ENCODE data around the gene STAM. TPM values are rescaled to one million over a fixed set of nuclear protein-coding genes. Genes with fewer than 3 reads are reported as not detected.
A peak's percentile ranks its signal among the peaks of the same experiment; 100 is the strongest.

The STAM gene
- 10 to 100 TPM; 24.5 to 29.9 TPM for total RNA-seq

GRCh38 chr10:17643755-17644484 is at the start of gene STAM:
Gene STAM, plus strand, starts transcription at chr10:17644151. Its CDS starts 189 bp downstream, at chr10:17644340.
- peaks cover 3% of the 10 kb centered on the region for H3K9me3 Mint-ChIP-seq
- peak; percentile 94 for DNase-seq
- intact Hi-C loops (cut with micrococcal nuclease): loop anchor here (1.0 to 5.0 kb wide), 7 partner anchors 27 to 1015 kb away; partner anchors contain the start of genes ARL5B, HACD1, RSU1 and ST8SIA6
- peaks cover 19% of the 10 kb centered on the region for H3K36me3 Mint-ChIP-seq
- H3K27ac Mint-ChIP-seq: peak within 1 kb of the TSS; percentile 99
- H3K4me3 Mint-ChIP-seq: peak within 1 kb of the TSS; percentile 95
- H3K4me1 Mint-ChIP-seq (ENCODE audit: low read depth): peaks cover 53% of the 10 kb centered on the region
- POLR2A ChIA-PET: interaction anchor here (0.7 to 2.0 kb wide), 12 partner anchors 13 to 1015 kb away, joined by 3 to 10 read pairs (median 4); partner anchors contain the start of gene HACD1
- CTCF ChIA-PET: interaction anchor here (1.0 to 2.0 kb wide), 13 partner anchors 8 to 267 kb away, joined by 3 to 8 read pairs (median 4); partner anchors contain the start of gene HACD1
- H3K27me3 Mint-ChIP-seq: no peaks in the 10 kb centered on the region

DNA sequence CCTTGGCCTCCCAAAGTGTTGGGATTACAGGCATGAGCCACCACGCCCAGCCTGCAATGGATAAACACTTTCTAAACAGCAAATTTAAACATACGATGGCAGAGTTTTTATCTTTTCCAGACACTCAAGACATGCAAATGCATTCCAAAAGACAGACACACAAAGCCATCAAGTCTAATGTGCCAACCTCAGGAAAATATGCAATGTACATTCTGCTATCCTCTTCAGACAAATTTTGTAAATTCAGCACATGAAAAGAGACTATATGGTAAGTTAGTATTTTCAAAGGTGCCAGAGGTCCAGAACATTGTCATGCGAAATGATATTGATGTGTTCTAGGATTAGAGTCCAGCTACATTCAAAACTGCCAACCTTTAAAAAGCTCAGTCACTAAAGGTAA is 46.6 kb upstream of the STAM start:
- no peaks in the 10 kb centered on the region for H3K27me3 Mint-ChIP-seq
- POLR2A ChIA-PET: no interaction called here
- no peak overlapping the region for H3K4me3 Mint-ChIP-seq
- H3K27ac Mint-ChIP-seq: no peak overlapping the region
- H3K9me3 Mint-ChIP-seq: no peaks in the 10 kb centered on the region
- CTCF ChIA-PET: interaction anchor here (1.0 to 2.0 kb wide), 2 partner anchors 9 to 11 kb away, joined by 4 to 8 read pairs; no protein-coding TSS in a partner anchor
- DNase-seq: no peak
- H3K36me3 Mint-ChIP-seq: no peaks in the 10 kb centered on the region
- H3K4me1 Mint-ChIP-seq (ENCODE audit: low read depth): no peaks in the 10 kb centered on the region
- intact Hi-C loops (cut with micrococcal nuclease): no loop called here

DNA sequence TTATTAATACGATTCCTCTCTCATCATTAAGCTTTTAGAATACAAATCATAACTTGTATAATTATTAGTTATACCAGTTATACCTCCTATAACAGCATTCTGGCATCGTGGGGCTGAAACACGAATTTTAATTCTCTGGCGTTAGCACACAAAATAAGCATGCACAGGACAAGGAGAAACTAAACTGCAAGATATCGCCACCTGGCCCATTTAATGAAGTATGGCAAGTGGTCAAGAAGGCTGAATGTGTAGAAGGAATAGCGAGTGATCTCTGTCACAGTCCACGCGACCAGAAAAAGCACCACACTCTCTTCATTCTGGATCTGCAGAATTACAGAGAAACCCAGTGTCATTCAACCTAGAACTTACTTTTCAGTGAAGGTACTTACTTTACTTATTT is 44.9 kb upstream of the STAM start:
- Mint-ChIP-seq H3K27me3 (no peaks in the 10 kb centered on the region), H3K36me3 (no peaks in the 10 kb centered on the region), H3K4me1 (ENCODE audit: low read depth) (no peaks in the 10 kb centered on the region), H3K9me3 (no peaks in the 10 kb centered on the region), H3K27ac (no peak overlapping the region), H3K4me3 (no peak overlapping the region)
- ChIA-PET POLR2A (no interaction called here), CTCF (interaction anchor here (0.7 kb wide), 1 partner anchor 146 kb away, joined by 4 read pairs; no protein-coding TSS in a partner anchor)
- DNase-seq: no peak
- intact Hi-C loops (cut with micrococcal nuclease): no loop called here

GRCh38 chr10:17605936-17606335 is 38.0 kb upstream of the STAM start:
- ChIA-PET POLR2A (no interaction called here), CTCF (interaction anchor here (0.7 to 4.1 kb wide), 6 partner anchors 9 to 315 kb away, joined by 3 to 24 read pairs (median 6); partner anchors contain the start of gene STAM)
- no peak overlapping the region for H3K27ac Mint-ChIP-seq
- H3K9me3 Mint-ChIP-seq: no peaks in the 10 kb centered on the region
- intact Hi-C loops (cut with micrococcal nuclease): loop anchor here (2.0 to 5.0 kb wide), 2 partner anchors 267 to 611 kb away; no protein-coding TSS in a partner anchor
- H3K27me3 Mint-ChIP-seq: no peaks in the 10 kb centered on the region
- DNase-seq: no peak
- H3K36me3 Mint-ChIP-seq: no peaks in the 10 kb centered on the region
- no peaks in the 10 kb centered on the region for H3K4me1 Mint-ChIP-seq (ENCODE audit: low read depth)
- H3K4me3 Mint-ChIP-seq: no peak overlapping the region

DNA sequence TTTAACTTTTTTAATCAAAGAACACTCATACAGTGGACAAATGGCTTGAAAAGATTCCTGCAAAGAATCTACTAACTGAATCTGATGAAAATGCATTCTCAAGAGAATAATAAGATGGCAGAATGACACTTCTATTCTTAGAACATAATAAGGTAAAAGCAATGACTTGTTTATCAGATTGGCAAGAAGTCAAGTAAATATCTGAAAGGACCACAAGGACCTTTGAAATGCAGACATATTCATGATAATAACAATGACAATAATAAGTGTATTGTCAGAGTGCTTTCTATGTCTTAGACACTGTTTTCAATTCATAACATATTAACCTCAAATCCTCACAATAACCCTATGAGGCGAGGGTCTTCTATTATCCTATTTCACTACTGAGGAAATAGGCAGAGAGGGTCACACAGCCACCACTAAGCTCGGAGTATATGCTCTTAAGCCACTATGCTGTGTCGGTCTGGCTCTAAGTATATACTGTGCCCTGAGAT is 37.4 kb upstream of the STAM start:
- no peak for DNase-seq
- ChIA-PET CTCF (interaction anchor here (1.0 to 4.1 kb wide), 5 partner anchors 10 to 138 kb away, joined by 3 to 24 read pairs (median 7); partner anchors contain the start of gene STAM), POLR2A (no interaction called here)
- H3K4me1 Mint-ChIP-seq (ENCODE audit: low read depth): no peaks in the 10 kb centered on the region
- no peak overlapping the region for H3K27ac Mint-ChIP-seq
- H3K36me3 Mint-ChIP-seq: no peaks in the 10 kb centered on the region
- no peaks in the 10 kb centered on the region for H3K27me3 Mint-ChIP-seq
- no peaks in the 10 kb centered on the region for H3K9me3 Mint-ChIP-seq
- intact Hi-C loops (cut with micrococcal nuclease): loop anchor here (1.0 to 5.0 kb wide), 4 partner anchors 137 to 611 kb away; no protein-coding TSS in a partner anchor
- H3K4me3 Mint-ChIP-seq: no peak overlapping the region

DNA sequence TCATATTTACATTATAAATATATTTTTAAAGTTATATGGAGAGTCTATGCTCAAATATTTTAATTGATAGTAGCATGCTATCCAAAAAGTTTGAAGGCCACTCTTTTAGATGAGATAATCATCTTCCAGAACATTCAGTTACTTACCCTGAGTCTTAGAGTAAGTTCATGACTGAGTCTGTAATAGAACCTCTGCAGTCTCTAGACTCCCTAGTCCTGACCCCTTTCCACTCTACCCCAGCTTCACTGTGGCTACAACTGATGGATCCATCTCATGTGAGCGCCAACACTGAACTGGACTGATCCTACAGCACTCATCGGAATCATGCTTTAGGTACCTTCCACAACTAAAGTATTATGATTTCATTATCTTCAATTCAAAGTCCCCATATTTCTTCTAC is 36.9 kb upstream of the STAM start:
- DNase-seq: no peak
- ChIA-PET CTCF (interaction anchor here (1.4 to 4.1 kb wide), 2 partner anchors 37 to 137 kb away, joined by 7 to 24 read pairs; partner anchors contain the start of gene STAM), POLR2A (no interaction called here)
- Mint-ChIP-seq H3K27ac (no peak overlapping the region), H3K9me3 (no peaks in the 10 kb centered on the region), H3K27me3 (no peaks in the 10 kb centered on the region), H3K4me3 (no peak overlapping the region), H3K36me3 (no peaks in the 10 kb centered on the region), H3K4me1 (ENCODE audit: low read depth) (no peaks in the 10 kb centered on the region)
- intact Hi-C loops (cut with micrococcal nuclease): loop anchor here (1.0 to 5.0 kb wide), 4 partner anchors 136 to 610 kb away; no protein-coding TSS in a partner anchor

DNA sequence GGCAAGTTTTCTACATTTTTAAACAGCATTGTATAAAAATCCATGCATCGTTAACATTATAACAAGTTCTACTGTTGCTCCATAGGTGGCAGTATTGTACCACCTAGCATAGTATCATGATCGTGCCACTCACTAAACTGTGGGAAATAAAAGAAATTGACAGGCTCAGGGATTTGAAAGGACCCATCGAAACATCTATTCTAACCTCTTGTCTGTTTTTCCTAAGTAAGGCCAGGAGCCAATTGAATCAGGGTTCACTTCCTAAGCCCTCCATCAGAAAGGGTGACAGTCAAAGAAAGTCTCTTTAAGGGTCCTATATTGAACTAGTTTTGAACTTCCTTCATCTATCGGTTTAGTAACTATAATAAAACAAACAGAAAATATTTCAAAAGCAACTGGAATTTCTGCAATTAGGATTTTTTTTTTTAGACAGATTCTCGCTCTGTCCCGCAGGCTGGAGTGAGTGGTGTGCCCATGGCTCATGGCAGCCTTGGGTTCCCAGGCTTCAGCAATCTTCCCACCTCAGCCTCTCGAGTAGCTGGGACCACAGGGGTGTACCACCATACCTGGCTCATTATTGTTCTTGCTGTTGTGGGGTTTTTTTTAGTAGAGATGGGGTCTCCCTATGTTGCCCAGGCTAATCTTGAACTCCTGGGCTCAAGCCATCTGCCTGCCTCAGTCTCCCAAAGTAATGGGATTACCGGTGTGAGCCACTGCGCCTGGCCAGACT is 36.2 kb upstream of the STAM start:
- DNase-seq: no peak
- POLR2A ChIA-PET: no interaction called here
- no peaks in the 10 kb centered on the region for H3K27me3 Mint-ChIP-seq
- H3K4me3 Mint-ChIP-seq: no peak overlapping the region
- no peaks in the 10 kb centered on the region for H3K9me3 Mint-ChIP-seq
- intact Hi-C loops (cut with micrococcal nuclease): loop anchor here (1.0 to 5.0 kb wide), 4 partner anchors 136 to 610 kb away; no protein-coding TSS in a partner anchor
- no peaks in the 10 kb centered on the region for H3K4me1 Mint-ChIP-seq (ENCODE audit: low read depth)
- CTCF ChIA-PET: interaction anchor here (0.7 to 4.1 kb wide), 8 partner anchors 10 to 528 kb away, joined by 3 to 24 read pairs (median 4); no protein-coding TSS in a partner anchor
- no peaks in the 10 kb centered on the region for H3K36me3 Mint-ChIP-seq
- no peak overlapping the region for H3K27ac Mint-ChIP-seq

DNA sequence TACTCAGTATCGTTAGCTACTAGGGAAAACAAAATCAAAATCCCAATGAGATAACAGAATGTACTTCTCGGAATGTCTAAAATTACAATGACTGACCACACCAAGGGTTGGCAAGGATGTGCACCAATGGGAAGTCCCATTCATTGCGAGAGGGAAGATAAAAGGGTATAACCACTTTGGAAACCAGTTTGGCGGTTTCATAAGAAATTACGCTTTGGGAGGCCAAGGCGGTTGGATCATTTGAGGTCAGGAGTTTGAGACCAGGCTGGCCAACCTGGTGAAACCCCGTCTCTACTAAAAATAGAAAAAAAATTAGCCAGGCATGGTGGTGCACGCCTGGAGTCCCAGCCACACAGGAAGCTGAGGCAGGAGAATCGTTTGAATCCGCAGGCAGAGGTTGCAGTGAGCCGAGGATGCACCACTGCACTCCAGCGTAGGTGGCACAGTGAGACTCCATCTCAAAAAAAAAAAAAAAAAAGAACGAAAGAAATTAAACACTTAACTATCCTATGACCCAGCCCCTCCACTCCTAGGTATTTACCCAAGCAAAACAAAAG is 34.4 kb upstream of the STAM start:
- H3K4me1 Mint-ChIP-seq (ENCODE audit: low read depth): no peaks in the 10 kb centered on the region
- intact Hi-C loops (cut with micrococcal nuclease): loop anchor here (5.0 kb wide), 1 partner anchor 608 kb away; no protein-coding TSS in a partner anchor
- H3K27me3 Mint-ChIP-seq: no peaks in the 10 kb centered on the region
- no peak overlapping the region for H3K27ac Mint-ChIP-seq
- H3K9me3 Mint-ChIP-seq: no peaks in the 10 kb centered on the region
- POLR2A ChIA-PET: no interaction called here
- CTCF ChIA-PET: interaction anchor here (0.9 to 4.1 kb wide), 5 partner anchors 8 to 264 kb away, joined by 3 to 24 read pairs (median 5); no protein-coding TSS in a partner anchor
- H3K36me3 Mint-ChIP-seq: no peaks in the 10 kb centered on the region
- no peak for DNase-seq
- H3K4me3 Mint-ChIP-seq: no peak overlapping the region

DNA sequence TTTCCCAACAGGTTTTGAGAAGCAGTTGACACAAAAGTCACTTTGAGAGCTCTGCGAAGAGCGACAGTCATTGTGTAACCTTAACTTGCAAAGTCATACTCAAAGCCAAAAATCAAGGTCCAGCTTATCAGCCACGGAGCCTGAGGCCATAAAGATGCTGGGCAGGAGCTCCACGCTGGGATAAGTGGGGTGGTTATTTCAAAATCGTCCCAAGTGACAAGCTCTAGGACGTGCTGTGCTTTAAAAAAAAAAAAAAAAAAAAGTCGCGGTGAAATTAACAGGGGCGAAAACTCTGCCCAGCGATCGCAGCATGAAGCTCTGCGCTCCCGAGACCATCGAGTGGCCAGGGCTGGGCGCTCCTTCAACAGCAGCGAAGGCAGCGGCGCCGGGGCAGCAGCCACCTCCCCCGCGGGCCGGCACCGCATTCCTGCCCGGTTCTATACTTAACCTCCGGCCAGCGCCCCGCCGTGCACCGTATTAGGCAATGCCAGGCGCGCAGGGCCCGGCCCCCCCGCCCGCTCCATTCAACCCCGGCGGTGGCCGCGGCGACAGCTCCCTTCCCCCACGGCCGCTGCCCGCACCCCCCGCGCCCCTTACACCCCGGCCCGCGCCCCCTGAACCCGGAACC is 27.4 kb upstream of the STAM start:
- peak overlapping the region; percentile 56 for H3K4me3 Mint-ChIP-seq
- peaks cover 4% of the 10 kb centered on the region for H3K4me1 Mint-ChIP-seq (ENCODE audit: low read depth)
- CTCF ChIA-PET: interaction anchor here (0.8 to 1.6 kb wide), 6 partner anchors 27 to 164 kb away, joined by 3 to 4 read pairs (median 4); partner anchors contain the start of gene STAM
- POLR2A ChIA-PET: interaction anchor here (0.5 to 1.5 kb wide), 5 partner anchors 27 to 592 kb away, joined by 3 to 4 read pairs (median 3); partner anchors contain the start of genes ST8SIA6 and STAM
- peaks cover 15% of the 10 kb centered on the region for H3K27me3 Mint-ChIP-seq
- no peaks in the 10 kb centered on the region for H3K36me3 Mint-ChIP-seq
- H3K9me3 Mint-ChIP-seq: no peaks in the 10 kb centered on the region
- H3K27ac Mint-ChIP-seq: no peak overlapping the region
- intact Hi-C loops (cut with micrococcal nuclease): loop anchor here (1.0 to 2.0 kb wide), 3 partner anchors 28 to 68 kb away; partner anchors contain the start of gene STAM
- peak; percentile 49 for DNase-seq

- Mint-ChIP-seq H3K4me1 (ENCODE audit: low read depth) (peaks cover 4% of the 10 kb centered on the region), H3K36me3 (no peaks in the 10 kb centered on the region), H3K9me3 (no peaks in the 10 kb centered on the region), H3K27me3 (peaks cover 17% of the 10 kb centered on the region), H3K4me3 (peak within 1 kb of the TSS; percentile 83), H3K27ac (peak within 1 kb of the TSS; percentile 45)
- intact Hi-C loops (cut with micrococcal nuclease): loop anchor here (1.0 to 2.0 kb wide), 3 partner anchors 27 to 68 kb away; partner anchors contain the start of gene STAM
- peak; percentile 71 for DNase-seq
- POLR2A ChIA-PET: interaction anchor here (0.5 to 1.5 kb wide), 7 partner anchors 26 to 829 kb away, joined by 3 to 6 read pairs (median 3); partner anchors contain the start of genes ST8SIA6 and STAM
- CTCF ChIA-PET: interaction anchor here (0.6 to 1.6 kb wide), 9 partner anchors 8 to 164 kb away, joined by 3 to 8 read pairs (median 3); partner anchors contain the start of gene STAM
Measured at GRCh38 chr10:17617031-17617911, 26.7 kb upstream of the STAM start, which contains the start of gene HACD1. Gene HACD1, minus strand, starts transcription at chr10:17617374. Its CDS starts 35 bp downstream, at chr10:17617339.
